ENCODE measurements around the gene DHX8. TPM values are rescaled to one million over a fixed set of nuclear protein-coding genes. Genes with fewer than 3 reads are reported as not detected.

DHX8 gene
- total RNA-seq, 1 donor from 2014 or later, result 54.2 TPM

GRCh38 chr17:43540821-43541674 is 57.3 kb downstream of the DHX8 start:
- Mint-ChIP-seq H3K27ac (no peak overlapping the region), H3K9me3 (no peaks in the 10 kb centered on the region), H3K4me3 (no peak overlapping the region), H3K36me3 (ENCODE audit: low read depth) (no peaks in the 10 kb centered on the region), H3K4me1 (peaks cover 9% of the 10 kb centered on the region), H3K27me3 (peaks cover 34% of the 10 kb centered on the region)
- intact Hi-C loops (cut with micrococcal nuclease), result no loop called here
- DNase-seq, result no peak

GRCh38 chr17:43542859-43543258 is 59.1 kb downstream of the DHX8 start:
- H3K27me3 Mint-ChIP-seq, result peaks cover 49% of the 10 kb centered on the region
- no peak for DNase-seq
- peaks cover 18% of the 10 kb centered on the region for H3K4me1 Mint-ChIP-seq
- H3K9me3 Mint-ChIP-seq, result no peaks in the 10 kb centered on the region
- H3K27ac Mint-ChIP-seq, result no peak overlapping the region
- intact Hi-C loops (cut with micrococcal nuclease), result no loop called here
- H3K4me3 Mint-ChIP-seq, result no peak overlapping the region
- no peaks in the 10 kb centered on the region for H3K36me3 Mint-ChIP-seq (ENCODE audit: low read depth)

- peaks cover 53% of the 10 kb centered on the region for H3K27me3 Mint-ChIP-seq
- no peak for DNase-seq
- H3K4me1 Mint-ChIP-seq, result peaks cover 18% of the 10 kb centered on the region
- no peak overlapping the region for H3K27ac Mint-ChIP-seq
- no peaks in the 10 kb centered on the region for H3K9me3 Mint-ChIP-seq
- intact Hi-C loops (cut with micrococcal nuclease), result no loop called here
- no peaks in the 10 kb centered on the region for H3K36me3 Mint-ChIP-seq (ENCODE audit: low read depth)
- H3K4me3 Mint-ChIP-seq, result no peak overlapping the region
These were observed 59.5 kb downstream of the DHX8 start for GRCh38 chr17:43543300-43543699.

GRCh38 chr17:43543771-43544575 is 60.2 kb downstream of the DHX8 start:
- no peak overlapping the region for H3K27ac Mint-ChIP-seq
- no peaks in the 10 kb centered on the region for H3K36me3 Mint-ChIP-seq (ENCODE audit: low read depth)
- intact Hi-C loops (cut with micrococcal nuclease), result no loop called here
- H3K27me3 Mint-ChIP-seq, result peaks cover 53% of the 10 kb centered on the region
- peak overlapping the region; percentile 89 for H3K4me3 Mint-ChIP-seq
- H3K9me3 Mint-ChIP-seq, result no peaks in the 10 kb centered on the region
- H3K4me1 Mint-ChIP-seq, result peaks cover 18% of the 10 kb centered on the region
- no peak for DNase-seq

GRCh38 chr17:43545383-43545632 is 61.5 kb downstream of the DHX8 start:
- DNase-seq, result peak; percentile 81
- Mint-ChIP-seq H3K9me3 (no peaks in the 10 kb centered on the region), H3K27ac (peak overlapping the region; percentile 37), H3K4me3 (peak overlapping the region; percentile 89), H3K27me3 (peaks cover 60% of the 10 kb centered on the region), H3K4me1 (peaks cover 18% of the 10 kb centered on the region), H3K36me3 (ENCODE audit: low read depth) (no peaks in the 10 kb centered on the region)
- intact Hi-C loops (cut with micrococcal nuclease), result no loop called here

- peak; percentile 98 for DNase-seq
- Mint-ChIP-seq H3K36me3 (ENCODE audit: low read depth) (no peaks in the 10 kb centered on the region), H3K27me3 (peaks cover 64% of the 10 kb centered on the region), H3K4me3 (peak within 1 kb of the TSS; percentile 89), H3K4me1 (peaks cover 18% of the 10 kb centered on the region), H3K9me3 (no peaks in the 10 kb centered on the region), H3K27ac (peak within 1 kb of the TSS; percentile 74)
- intact Hi-C loops (cut with micrococcal nuclease), result no loop called here
These were observed 62.8 kb downstream of the DHX8 start, which contains the start of gene ETV4 for GRCh38 chr17:43546319-43547188. TSS of gene ETV4 (minus strand) at chr17:43546340. CDS start at chr17:43545617, 723 bp downstream.

GRCh38 chr17:43547189-43547550 is 63.4 kb downstream of the DHX8 start:
- peak; percentile 59 for DNase-seq
- intact Hi-C loops (cut with micrococcal nuclease), result no loop called here
- Mint-ChIP-seq H3K9me3 (no peaks in the 10 kb centered on the region), H3K27me3 (peaks cover 60% of the 10 kb centered on the region), H3K36me3 (ENCODE audit: low read depth) (no peaks in the 10 kb centered on the region), H3K4me1 (peaks cover 18% of the 10 kb centered on the region), H3K4me3 (peak overlapping the region; percentile 89), H3K27ac (peak overlapping the region; percentile 74)

- no peak for DNase-seq
- Mint-ChIP-seq H3K9me3 (no peaks in the 10 kb centered on the region), H3K27ac (no peak overlapping the region), H3K4me3 (peak overlapping the region; percentile 89), H3K4me1 (peaks cover 18% of the 10 kb centered on the region), H3K27me3 (peaks cover 55% of the 10 kb centered on the region), H3K36me3 (ENCODE audit: low read depth) (no peaks in the 10 kb centered on the region)
- intact Hi-C loops (cut with micrococcal nuclease), result no loop called here
These were observed 64.0 kb downstream of the DHX8 start for GRCh38 chr17:43547659-43548256.

GRCh38 chr17:43548689-43549379 is 65.1 kb downstream of the DHX8 start:
- no peak for DNase-seq
- intact Hi-C loops (cut with micrococcal nuclease), result no loop called here
- Mint-ChIP-seq H3K36me3 (ENCODE audit: low read depth) (no peaks in the 10 kb centered on the region), H3K27me3 (peaks cover 49% of the 10 kb centered on the region), H3K9me3 (no peaks in the 10 kb centered on the region), H3K4me1 (peaks cover 18% of the 10 kb centered on the region), H3K27ac (no peak overlapping the region), H3K4me3 (no peak overlapping the region)

- H3K36me3 Mint-ChIP-seq (ENCODE audit: low read depth), result no peaks in the 10 kb centered on the region
- H3K9me3 Mint-ChIP-seq, result no peaks in the 10 kb centered on the region
- no peak overlapping the region for H3K4me3 Mint-ChIP-seq
- peaks cover 44% of the 10 kb centered on the region for H3K27me3 Mint-ChIP-seq
- intact Hi-C loops (cut with micrococcal nuclease), result no loop called here
- H3K4me1 Mint-ChIP-seq, result peaks cover 18% of the 10 kb centered on the region
- no peak overlapping the region for H3K27ac Mint-ChIP-seq
- no peak for DNase-seq
These were observed 65.7 kb downstream of the DHX8 start for GRCh38 chr17:43549496-43549895.

- no peak for DNase-seq
- intact Hi-C loops (cut with micrococcal nuclease), result no loop called here
- Mint-ChIP-seq H3K36me3 (ENCODE audit: low read depth) (no peaks in the 10 kb centered on the region), H3K27ac (no peak overlapping the region), H3K27me3 (peaks cover 42% of the 10 kb centered on the region), H3K4me3 (no peak overlapping the region), H3K4me1 (peaks cover 12% of the 10 kb centered on the region), H3K9me3 (no peaks in the 10 kb centered on the region)
These were observed 67.0 kb downstream of the DHX8 start for GRCh38 chr17:43550754-43551153.

GRCh38 chr17:43552229-43552837 is 68.6 kb downstream of the DHX8 start:
- H3K4me1 Mint-ChIP-seq, result peaks cover 6% of the 10 kb centered on the region
- no peak overlapping the region for H3K4me3 Mint-ChIP-seq
- H3K27ac Mint-ChIP-seq, result no peak overlapping the region
- intact Hi-C loops (cut with micrococcal nuclease), result no loop called here
- DNase-seq, result no peak
- peaks cover 34% of the 10 kb centered on the region for H3K27me3 Mint-ChIP-seq
- H3K9me3 Mint-ChIP-seq, result no peaks in the 10 kb centered on the region
- no peaks in the 10 kb centered on the region for H3K36me3 Mint-ChIP-seq (ENCODE audit: low read depth)

GRCh38 chr17:43553573-43553972 is 69.8 kb downstream of the DHX8 start:
- no peaks in the 10 kb centered on the region for H3K9me3 Mint-ChIP-seq
- H3K4me1 Mint-ChIP-seq, result peaks cover 5% of the 10 kb centered on the region
- H3K27me3 Mint-ChIP-seq, result peaks cover 25% of the 10 kb centered on the region
- DNase-seq, result no peak
- no peak overlapping the region for H3K4me3 Mint-ChIP-seq
- no peak overlapping the region for H3K27ac Mint-ChIP-seq
- intact Hi-C loops (cut with micrococcal nuclease), result no loop called here
- no peaks in the 10 kb centered on the region for H3K36me3 Mint-ChIP-seq (ENCODE audit: low read depth)
